ENCODE data around the gene PMEL.

- TF ChIP-seq CTCF (IDR thresholded peaks at IDR 0.05) (no peak), POLR2A (IDR thresholded peaks at IDR 0.05) (no peak)
Measured at GRCh38 chr12:56004211-56004610, 38.4 kb upstream of the PMEL start.
